HCT116 (cell line): ENCODE data around the gene ATAD2B. TPM values are rescaled to one million over a fixed set of nuclear protein-coding genes. Genes with fewer than 3 reads are reported as not detected.

Experiments used
- ATAC-seq: fragments of 200-7000 bp; cut with Tn5 transposase; 2 replicates; pipeline ENCODE4 v1.9.1; 2020; ENCODE audit warnings: mild to moderate bottlenecking, moderate library complexity
- BruUV-seq: library from RNA; stranded (reverse); fragments of 400-500 nt; replicated peaks from 2 replicates; lab custom pipeline; 2021; lab: Mats Ljungman, UMichigan
- CTCF ChIA-PET: fragments of 300-600 bp; sonication (Branson Sonifier 250); formaldehyde crosslinking; loops from one replicate; lab custom pipeline; 2021; ENCODE audit warnings: antibody characterized with exemption; lab: Charles Lee
- POLR2A ChIA-PET: fragments of 300-600, 350-600 bp; sonication (Branson Sonifier 250); formaldehyde crosslinking; loops from one replicate; lab custom pipeline; 2021; ENCODE audit warnings: antibody characterized with exemption; lab: Charles Lee
- RAD21 ChIA-PET, 2 experiments: fragments of 300-600 bp; sonication (Branson Sonifier 250); formaldehyde crosslinking; loops; one replicate each; lab custom pipeline; 2023; ENCODE audit warnings: low total read pairs in 2 of 2; ENCODE audit not compliant: uncharacterized antibody in 2 of 2, unreplicated experiment in 2 of 2, low non-redundant PET in 1 of 2; lab: Charles Lee
- DNase-seq: peaks from one replicate; pipeline ENCODE4 v3.0.0-alpha.2; 2010; ENCODE audit warnings: low read depth, low spot score
- H2AFZ ChIP-seq: fragments of 200-600 bp; shearing (Covaris generic), sonication (generic); 2 replicates; pipeline ENCODE4 v1.6.1; 2017; ENCODE audit warnings: low read depth, mixed run types, mixed read lengths, antibody characterized with exemption, low read length; ENCODE audit not compliant: poor library complexity, severe bottlenecking
- H3K27ac ChIP-seq: 2 replicates; pipeline ENCODE4 v1.5.1; 2012; ENCODE audit warnings: low read depth, low read length
- H3K27me3 ChIP-seq: fragments of 200-600 bp; sonication (generic); 2 replicates; pipeline ENCODE4 v1.6.1; 2016; ENCODE audit warnings: mixed run types, low read length, mixed read lengths; ENCODE audit not compliant: insufficient read depth
- H3K36me3 ChIP-seq, 2 experiments: fragments of 200-500 bp in 1 of 2; fragments of 200-600 bp in 1 of 2; sonication (Bioruptor generic) in 1 of 2; sonication (generic) in 1 of 2; 2 replicates each; pipeline versions ENCODE4 v1.5.1 to v1.6.1; 2014 to 2016; ENCODE audit warnings: low read length in 2 of 2, inconsistent platforms in 1 of 2, mixed read lengths in 1 of 2, mixed run types in 1 of 2; ENCODE audit not compliant: insufficient read depth in 2 of 2, control insufficient read depth in 1 of 2
- H3K4me1 ChIP-seq, 2 experiments: fragments of 200-600 bp in 1 of 2; sonication (generic) in 1 of 2; 2 replicates each; pipeline versions ENCODE4 v1.5.1 to v1.6.1; 2012 to 2017; ENCODE audit warnings: low read length in 2 of 2, inconsistent platforms in 1 of 2, mild to moderate bottlenecking in 1 of 2, mixed read lengths in 1 of 2, mixed run types in 1 of 2, moderate library complexity in 1 of 2; ENCODE audit not compliant: insufficient read depth in 2 of 2, control insufficient read depth in 1 of 2
- H3K4me2 ChIP-seq: fragments of 200-600 bp; sonication (generic); 2 replicates; pipeline ENCODE4 v1.6.1; 2017; ENCODE audit warnings: mixed run types, low read length, mixed read lengths
- H3K4me3 ChIP-seq, 2 experiments: fragments of 200-600 bp in 1 of 2; sonication (generic) in 1 of 2; replicated peaks in 1 of 2; 2 replicates each; pipeline ENCODE4 v1.5.1; 2011 to 2016; ENCODE audit warnings: low read length in 2 of 2, control low read depth in 1 of 2, low read depth in 1 of 2, mild to moderate bottlenecking in 1 of 2, mixed read lengths in 1 of 2, mixed run types in 1 of 2
- H3K79me2 ChIP-seq: fragments of 200-600 bp; sonication (generic); 2 replicates; pipeline ENCODE4 v1.6.1; 2017; ENCODE audit warnings: mild to moderate bottlenecking, mixed run types, low read length, moderate library complexity, mixed read lengths; ENCODE audit not compliant: insufficient read depth
- H3K9ac ChIP-seq: fragments of 200-600 bp; sonication (generic); 2 replicates; pipeline ENCODE4 v1.6.1; 2016; ENCODE audit warnings: low read length, mixed read lengths
- H3K9me2 ChIP-seq: fragments of 200-600 bp; sonication (generic), shearing (Covaris generic); 2 replicates; pipeline ENCODE4 v1.6.1; 2017; ENCODE audit warnings: mixed run types, mild to moderate bottlenecking, moderate library complexity; ENCODE audit not compliant: insufficient read depth
- H3K9me3 ChIP-seq, 2 experiments: fragments of 200-500 bp in 1 of 2; fragments of 200-600 bp in 1 of 2; sonication (Bioruptor generic) in 1 of 2; sonication (generic) in 1 of 2; 2 replicates each; pipeline ENCODE4 v1.6.1; 2014 to 2017; ENCODE audit warnings: low read length in 2 of 2, mixed read lengths in 2 of 2, inconsistent platforms in 1 of 2, low read depth in 1 of 2, mild to moderate bottlenecking in 1 of 2, mixed run types in 1 of 2, moderate library complexity in 1 of 2; ENCODE audit not compliant: control insufficient read depth in 1 of 2, insufficient read depth in 1 of 2
- H4K20me1 ChIP-seq: fragments of 200-600 bp; sonication (generic), shearing (Covaris generic); 2 replicates; pipeline ENCODE4 v1.6.1; 2017; ENCODE audit warnings: mixed run types, mild to moderate bottlenecking, moderate library complexity; ENCODE audit not compliant: insufficient read depth
- EGR1 ChIP-seq: IDR thresholded peaks from 2 replicates; pipeline ENCODE4 v1.6.1; 2012; ENCODE audit warnings: low read depth
- ELF1 ChIP-seq: IDR thresholded peaks from 2 replicates; pipeline ENCODE4 v1.6.1; 2012; ENCODE audit warnings: low read depth, borderline replicate concordance
- EZH2phosphoT487 ChIP-seq: fragments of 200-600 bp; IDR thresholded peaks from 2 replicates; pipeline ENCODE4 v1.6.1; 2018; ENCODE audit warnings: antibody characterized with exemption, borderline replicate concordance
- FOSL1 ChIP-seq: IDR thresholded peaks from 2 replicates; pipeline ENCODE4 v1.6.1; 2012; ENCODE audit warnings: low read depth
- JUND ChIP-seq: IDR thresholded peaks from 2 replicates; pipeline ENCODE4 v1.6.1; 2012
- POLR2A ChIP-seq: IDR thresholded peaks from 2 replicates; pipeline ENCODE4 v1.7.0; 2011; ENCODE audit warnings: borderline replicate concordance; ENCODE audit not compliant: insufficient read depth, insufficient read length; ENCODE audit errors: extremely low read depth
- REST ChIP-seq: IDR thresholded peaks from 2 replicates; pipeline ENCODE4 v1.6.1; 2012; ENCODE audit warnings: low read depth
- SP1 ChIP-seq: IDR thresholded peaks from 2 replicates; pipeline ENCODE4 v1.6.1; 2012; ENCODE audit warnings: low read depth
- SRF ChIP-seq: IDR thresholded peaks from 2 replicates; pipeline ENCODE4 v1.6.1; 2012; ENCODE audit warnings: low read depth
- YY1 ChIP-seq: IDR thresholded peaks from 2 replicates; pipeline ENCODE4 v1.6.1; 2011; ENCODE audit warnings: low read length, low read depth, moderate library complexity, mild to moderate bottlenecking; ENCODE audit not compliant: insufficient replicate concordance; ENCODE audit errors: extremely low read depth
- intact Hi-C: fragments of 100-400 bp; cut with micrococcal nuclease; formaldehyde crosslinking; loops from 2 replicates; pipeline ENCODE4 v1.10.0; 2022
- total RNA-seq: library from RNA; stranded (reverse); gene quantifications from one replicate; pipeline ENCODE4 v1.2.1, GENCODE V29; 2021; ENCODE audit not compliant: unreplicated experiment
- TF ChIP-seq, protein P1 (sequence below), 3 experiments: fragments of 200-600 bp in 1 of 3; sonication (generic) in 1 of 3; IDR thresholded peaks in 2 of 3; conservative IDR thresholded peaks in 1 of 3; 2 replicates each; pipeline ENCODE4 v1.5.1; 2012 to 2017; ENCODE audit warnings: low read depth in 2 of 3, low read length in 2 of 3, antibody characterized with exemption in 1 of 3, borderline replicate concordance in 1 of 3, control low read depth in 1 of 3, mild to moderate bottlenecking in 1 of 3, mixed read lengths in 1 of 3, mixed run types in 1 of 3, moderate library complexity in 1 of 3; ENCODE audit not compliant: insufficient read depth in 1 of 3
- TF ChIP-seq, protein P2 (sequence below): IDR thresholded peaks from 2 replicates; pipeline ENCODE4 v1.6.1; 2012
- TF ChIP-seq, protein P3 (sequence below): IDR thresholded peaks from 2 replicates; pipeline ENCODE4 v1.6.1; 2011; ENCODE audit warnings: mild to moderate bottlenecking, low read length, moderate library complexity; ENCODE audit not compliant: insufficient replicate concordance; ENCODE audit errors: extremely low read depth

Gene ATAD2B
- total RNA-seq, 1 experiment from 2014 or later, result 9.6 TPM

DNA sequence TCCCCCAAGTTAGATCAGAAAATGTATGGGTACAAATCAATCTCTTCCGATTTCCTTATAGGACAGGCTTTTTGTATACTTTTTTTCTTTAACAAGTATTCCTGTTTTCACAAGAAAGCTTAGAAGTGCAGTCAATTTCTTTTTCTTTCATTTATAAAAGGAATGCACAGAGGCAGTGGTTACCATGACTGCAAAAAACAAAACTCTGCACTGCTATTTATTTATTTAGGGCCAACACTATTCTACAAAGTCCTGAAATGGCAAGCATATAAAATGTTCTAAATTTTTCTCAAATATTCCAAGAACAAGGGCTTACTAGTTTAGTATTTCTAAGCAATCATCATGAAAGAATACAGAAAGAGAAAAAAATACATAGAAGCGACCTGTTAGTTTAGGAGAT, 22.2 kb downstream of the ATAD2B start:
- TF ChIP-seq, protein P1, sequence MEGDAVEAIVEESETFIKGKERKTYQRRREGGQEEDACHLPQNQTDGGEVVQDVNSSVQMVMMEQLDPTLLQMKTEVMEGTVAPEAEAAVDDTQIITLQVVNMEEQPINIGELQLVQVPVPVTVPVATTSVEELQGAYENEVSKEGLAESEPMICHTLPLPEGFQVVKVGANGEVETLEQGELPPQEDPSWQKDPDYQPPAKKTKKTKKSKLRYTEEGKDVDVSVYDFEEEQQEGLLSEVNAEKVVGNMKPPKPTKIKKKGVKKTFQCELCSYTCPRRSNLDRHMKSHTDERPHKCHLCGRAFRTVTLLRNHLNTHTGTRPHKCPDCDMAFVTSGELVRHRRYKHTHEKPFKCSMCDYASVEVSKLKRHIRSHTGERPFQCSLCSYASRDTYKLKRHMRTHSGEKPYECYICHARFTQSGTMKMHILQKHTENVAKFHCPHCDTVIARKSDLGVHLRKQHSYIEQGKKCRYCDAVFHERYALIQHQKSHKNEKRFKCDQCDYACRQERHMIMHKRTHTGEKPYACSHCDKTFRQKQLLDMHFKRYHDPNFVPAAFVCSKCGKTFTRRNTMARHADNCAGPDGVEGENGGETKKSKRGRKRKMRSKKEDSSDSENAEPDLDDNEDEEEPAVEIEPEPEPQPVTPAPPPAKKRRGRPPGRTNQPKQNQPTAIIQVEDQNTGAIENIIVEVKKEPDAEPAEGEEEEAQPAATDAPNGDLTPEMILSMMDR (IDR thresholded peaks at IDR 0.05 in 2 of 3, conservative IDR thresholded peaks at IDR 0.05 in 1 of 3; ENCODE audit: borderline replicate concordance in 1 of 3, insufficient read depth in 1 of 3, low read depth in 2 of 3, low read length in 2 of 3), result no peak
- TF ChIP-seq EGR1 (no peak), JUND (no peak), ELF1 (no peak), YY1 (no peak), EZH2phosphoT487 (no peak), POLR2A (no peak), SP1 (no peak), REST (no peak), SRF (no peak), FOSL1 (no peak)
- TF ChIP-seq, protein P2, sequence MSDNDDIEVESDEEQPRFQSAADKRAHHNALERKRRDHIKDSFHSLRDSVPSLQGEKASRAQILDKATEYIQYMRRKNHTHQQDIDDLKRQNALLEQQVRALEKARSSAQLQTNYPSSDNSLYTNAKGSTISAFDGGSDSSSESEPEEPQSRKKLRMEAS, result no peak
- TF ChIP-seq, protein P3, sequence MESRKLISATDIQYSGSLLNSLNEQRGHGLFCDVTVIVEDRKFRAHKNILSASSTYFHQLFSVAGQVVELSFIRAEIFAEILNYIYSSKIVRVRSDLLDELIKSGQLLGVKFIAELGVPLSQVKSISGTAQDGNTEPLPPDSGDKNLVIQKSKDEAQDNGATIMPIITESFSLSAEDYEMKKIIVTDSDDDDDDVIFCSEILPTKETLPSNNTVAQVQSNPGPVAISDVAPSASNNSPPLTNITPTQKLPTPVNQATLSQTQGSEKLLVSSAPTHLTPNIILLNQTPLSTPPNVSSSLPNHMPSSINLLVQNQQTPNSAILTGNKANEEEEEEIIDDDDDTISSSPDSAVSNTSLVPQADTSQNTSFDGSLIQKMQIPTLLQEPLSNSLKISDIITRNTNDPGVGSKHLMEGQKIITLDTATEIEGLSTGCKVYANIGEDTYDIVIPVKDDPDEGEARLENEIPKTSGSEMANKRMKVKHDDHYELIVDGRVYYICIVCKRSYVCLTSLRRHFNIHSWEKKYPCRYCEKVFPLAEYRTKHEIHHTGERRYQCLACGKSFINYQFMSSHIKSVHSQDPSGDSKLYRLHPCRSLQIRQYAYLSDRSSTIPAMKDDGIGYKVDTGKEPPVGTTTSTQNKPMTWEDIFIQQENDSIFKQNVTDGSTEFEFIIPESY, result no peak
- TF ChIP-seq, all 23 proteins: peak for 0
- CTCF ChIA-PET, result no interaction called here
- no peak overlapping the region for H3K4me3 ChIP-seq
- H3K27me3 ChIP-seq, result no peaks in the 10 kb centered on the region
- H3K9me2 ChIP-seq, result no peaks in the 10 kb centered on the region
- ATAC-seq, result no peak
- H3K4me2 ChIP-seq, result no peak overlapping the region
- no peak overlapping the region for H2AFZ ChIP-seq
- peaks cover 34% of the 10 kb centered on the region for H3K79me2 ChIP-seq
- H3K4me1 ChIP-seq, result peaks cover 21 to 25% of the 10 kb centered on the region in 2 experiments
- no peaks in the 10 kb centered on the region for H4K20me1 ChIP-seq
- intact Hi-C loops, result no loop called here
- RAD21 ChIA-PET, result no interaction called here
- H3K9ac ChIP-seq, result no peak overlapping the region
- H3K36me3 ChIP-seq, result no peaks in the 10 kb centered on the region
- BruUV-seq, result no TSS peak
- no peaks in the 10 kb centered on the region for H3K9me3 ChIP-seq
- POLR2A ChIA-PET, result no interaction called here
- H3K27ac ChIP-seq, result no peak overlapping the region
- DNase-seq, result no peak
